HUES6 (cell line): ENCODE data around the gene ABCA4.

Experiments used
- H3K27ac ChIP-seq: 2 replicates; pipeline ENCODE4 v1.7.0; 2013; ENCODE audit warnings: low read depth, mild to moderate bottlenecking, low read length, inconsistent platforms
- H3K27me3 ChIP-seq: 2 replicates; pipeline ENCODE4 v1.6.1; 2013; ENCODE audit warnings: low read length; ENCODE audit not compliant: control insufficient read depth, insufficient read depth
- H3K36me3 ChIP-seq: 2 replicates; pipeline ENCODE4 v1.6.1; 2013; ENCODE audit warnings: low read length; ENCODE audit not compliant: control insufficient read depth, insufficient read depth
- H3K4me1 ChIP-seq: 2 replicates; pipeline ENCODE4 v1.6.1; 2013; ENCODE audit warnings: low read length; ENCODE audit not compliant: control insufficient read depth, insufficient read depth
- H3K4me3 ChIP-seq: 2 replicates; pipeline ENCODE4 v1.5.1; 2013; ENCODE audit warnings: low read depth, low read length
- H3K9ac ChIP-seq: one replicate; pipeline ENCODE4 v1.6.1; 2013; ENCODE audit warnings: mild to moderate bottlenecking, low read length
- H3K9me3 ChIP-seq: 2 replicates; pipeline ENCODE4 v1.6.1; 2013; ENCODE audit warnings: low read depth, low read length; ENCODE audit not compliant: control insufficient read depth, insufficient read depth

Gene ABCA4

DNA sequence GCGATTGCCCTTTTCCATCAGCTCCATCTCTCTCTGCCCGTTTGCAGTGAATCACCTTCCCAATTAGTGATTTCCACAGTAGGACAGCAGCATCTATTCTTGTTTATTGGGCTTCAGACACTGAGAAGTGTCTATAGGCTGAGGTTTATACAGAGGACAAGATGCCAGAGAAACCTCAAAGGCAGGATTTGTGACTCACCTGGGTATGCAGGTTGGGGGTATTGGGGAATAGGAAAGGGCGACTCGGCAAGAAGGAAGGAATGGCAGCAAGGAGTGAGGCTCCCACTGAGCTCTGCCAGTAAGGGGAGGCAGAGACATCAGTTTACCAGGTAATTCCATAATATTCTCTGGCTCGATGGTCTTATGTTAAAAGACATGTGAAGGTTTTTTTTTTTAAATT, 25.3 kb upstream of the ABCA4 start:
- H3K4me3 ChIP-seq = no peak overlapping the region
- no peaks in the 10 kb centered on the region for H3K9me3 ChIP-seq
- H3K27me3 ChIP-seq = no peaks in the 10 kb centered on the region
- H3K27ac ChIP-seq = no peak overlapping the region
- H3K9ac ChIP-seq = no peak overlapping the region
- peaks cover 14% of the 10 kb centered on the region for H3K4me1 ChIP-seq
- H3K36me3 ChIP-seq = no peaks in the 10 kb centered on the region

- H3K9ac ChIP-seq = no peak overlapping the region
- H3K4me3 ChIP-seq = no peak overlapping the region
- no peaks in the 10 kb centered on the region for H3K36me3 ChIP-seq
- H3K27ac ChIP-seq = no peak overlapping the region
- no peaks in the 10 kb centered on the region for H3K27me3 ChIP-seq
- H3K9me3 ChIP-seq = no peaks in the 10 kb centered on the region
- peaks cover 14% of the 10 kb centered on the region for H3K4me1 ChIP-seq
Measured at GRCh38 chr1:94144836-94145235, 23.9 kb upstream of the ABCA4 start.

- Histone ChIP-seq H3K4me1 (peaks cover 10% of the 10 kb centered on the region), H3K9ac (no peak overlapping the region), H3K27me3 (no peaks in the 10 kb centered on the region), H3K27ac (no peak overlapping the region), H3K4me3 (no peak overlapping the region), H3K9me3 (no peaks in the 10 kb centered on the region), H3K36me3 (no peaks in the 10 kb centered on the region)
Measured at GRCh38 chr1:94143809-94144176, 22.8 kb upstream of the ABCA4 start.

- Histone ChIP-seq H3K4me3 (no peak overlapping the region), H3K9ac (no peak overlapping the region), H3K9me3 (no peaks in the 10 kb centered on the region), H3K27ac (no peak overlapping the region), H3K4me1 (peaks cover 8% of the 10 kb centered on the region), H3K36me3 (no peaks in the 10 kb centered on the region), H3K27me3 (no peaks in the 10 kb centered on the region)
Measured at GRCh38 chr1:94143173-94143808, 22.3 kb upstream of the ABCA4 start.

DNA sequence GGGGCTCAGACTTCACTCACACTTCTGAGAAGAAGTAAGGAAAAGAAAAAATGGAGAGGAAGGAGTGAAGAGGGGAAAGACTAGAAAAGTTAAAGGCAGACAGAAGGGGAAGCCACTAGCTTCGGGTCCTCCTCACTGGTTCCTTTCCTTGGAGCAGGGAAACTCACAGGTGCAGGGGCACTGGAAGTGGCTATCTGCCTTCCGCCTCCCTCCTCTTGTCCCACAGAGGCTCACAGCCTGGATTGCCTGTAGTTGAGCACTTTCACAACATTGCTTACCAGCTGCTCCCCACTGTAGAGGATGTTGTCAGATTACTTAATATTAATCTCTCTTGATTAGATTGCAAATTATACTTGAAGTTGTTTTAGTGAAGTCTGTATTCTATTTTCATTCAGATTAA, 21.6 kb upstream of the ABCA4 start:
- peaks cover 8% of the 10 kb centered on the region for H3K4me1 ChIP-seq
- H3K9ac ChIP-seq = no peak overlapping the region
- H3K9me3 ChIP-seq = no peaks in the 10 kb centered on the region
- H3K4me3 ChIP-seq = no peak overlapping the region
- H3K27ac ChIP-seq = no peak overlapping the region
- H3K27me3 ChIP-seq = no peaks in the 10 kb centered on the region
- no peaks in the 10 kb centered on the region for H3K36me3 ChIP-seq

GRCh38 chr1:94142022-94142421, 21.1 kb upstream of the ABCA4 start:
- Histone ChIP-seq H3K4me1 (peaks cover 8% of the 10 kb centered on the region), H3K4me3 (no peak overlapping the region), H3K36me3 (no peaks in the 10 kb centered on the region), H3K9ac (no peak overlapping the region), H3K9me3 (no peaks in the 10 kb centered on the region), H3K27me3 (no peaks in the 10 kb centered on the region), H3K27ac (no peak overlapping the region)

GRCh38 chr1:94132111-94132510, 11.2 kb upstream of the ABCA4 start:
- peaks cover 14% of the 10 kb centered on the region for H3K9me3 ChIP-seq
- H3K27me3 ChIP-seq = no peaks in the 10 kb centered on the region
- H3K36me3 ChIP-seq = no peaks in the 10 kb centered on the region
- H3K27ac ChIP-seq = no peak overlapping the region
- no peak overlapping the region for H3K4me3 ChIP-seq
- H3K4me1 ChIP-seq = no peaks in the 10 kb centered on the region
- H3K9ac ChIP-seq = no peak overlapping the region

GRCh38 chr1:94130851-94131595, 10.1 kb upstream of the ABCA4 start:
- H3K9me3 ChIP-seq = peaks cover 14% of the 10 kb centered on the region
- H3K9ac ChIP-seq = no peak overlapping the region
- H3K27ac ChIP-seq = no peak overlapping the region
- no peaks in the 10 kb centered on the region for H3K36me3 ChIP-seq
- H3K4me1 ChIP-seq = peaks cover 4% of the 10 kb centered on the region; the same call in 1 of the 2 replicates
- H3K4me3 ChIP-seq = no peak overlapping the region
- no peaks in the 10 kb centered on the region for H3K27me3 ChIP-seq

DNA sequence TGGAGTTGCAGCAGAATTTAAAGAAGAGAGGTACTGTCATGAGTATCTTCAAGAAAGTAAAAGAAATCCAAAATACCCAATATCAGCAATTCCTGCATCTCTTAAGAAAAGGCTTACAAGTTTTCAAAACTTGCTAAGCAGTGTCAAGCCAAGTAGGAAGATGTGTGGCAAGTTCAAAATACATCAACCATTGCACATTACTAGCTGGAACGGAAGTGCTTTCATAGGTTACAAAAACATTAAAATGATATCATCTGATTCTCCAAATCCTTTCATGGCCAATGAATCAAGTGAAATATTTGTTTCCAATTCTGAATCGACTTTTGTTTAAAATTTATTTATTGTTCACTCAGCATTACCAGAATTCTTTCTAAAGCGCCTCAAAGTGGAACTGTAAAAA, 5.7 kb upstream of the ABCA4 start:
- no peaks in the 10 kb centered on the region for H3K27me3 ChIP-seq
- no peaks in the 10 kb centered on the region for H3K36me3 ChIP-seq
- no peak overlapping the region for H3K27ac ChIP-seq
- H3K4me3 ChIP-seq = no peak overlapping the region
- no peaks in the 10 kb centered on the region for H3K9me3 ChIP-seq
- H3K9ac ChIP-seq = no peak overlapping the region
- peaks cover 7% of the 10 kb centered on the region; the same call in 1 of the 2 replicates for H3K4me1 ChIP-seq

- H3K9ac ChIP-seq = no peak overlapping the region
- no peak overlapping the region for H3K4me3 ChIP-seq
- H3K4me1 ChIP-seq = peaks cover 10% of the 10 kb centered on the region; the same call in 1 of the 2 replicates
- H3K36me3 ChIP-seq = no peaks in the 10 kb centered on the region
- no peaks in the 10 kb centered on the region for H3K9me3 ChIP-seq
- H3K27me3 ChIP-seq = no peaks in the 10 kb centered on the region
- H3K27ac ChIP-seq = no peak overlapping the region
Measured at GRCh38 chr1:94125551-94126514, 4.9 kb upstream of the ABCA4 start.

- Histone ChIP-seq H3K36me3 (no peaks in the 10 kb centered on the region), H3K9ac (no peak overlapping the region), H3K4me1 (peaks cover 20% of the 10 kb centered on the region), H3K9me3 (no peaks in the 10 kb centered on the region), H3K27ac (no peak overlapping the region), H3K4me3 (no peak overlapping the region), H3K27me3 (no peaks in the 10 kb centered on the region)
Measured at GRCh38 chr1:94124538-94124937, 3.6 kb upstream of the ABCA4 start.
